Measurements from ENCODE around the gene HNF1B. TPM values are rescaled to one million over a fixed set of nuclear protein-coding genes. Genes with fewer than 3 reads are reported as not detected.

HNF1B gene
- total and polyA plus RNA-seq, 12 donors, result not detected

DNA sequence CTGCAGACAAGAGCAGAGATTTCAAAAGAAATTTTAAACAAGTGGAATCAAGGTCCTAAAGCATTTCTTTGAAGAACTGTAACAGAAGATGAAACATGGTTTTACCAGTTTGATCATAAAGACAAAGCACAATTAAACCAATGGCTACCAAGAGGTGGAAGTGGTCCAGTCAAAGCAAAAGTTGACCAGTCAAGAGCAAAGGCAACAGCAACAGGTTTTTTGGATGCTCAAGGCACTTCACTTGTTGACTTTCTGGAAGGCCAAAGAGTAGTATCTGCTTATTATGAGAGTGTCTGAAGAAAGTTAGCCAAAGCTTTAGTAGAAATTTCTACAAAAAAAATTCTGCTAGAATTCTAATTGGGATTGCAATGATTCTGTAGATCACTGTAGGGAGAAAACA is 106.9 kb downstream of the HNF1B start:
- Histone ChIP-seq H3K27ac (no peak overlapping the region), H3K9me3 (no peaks in the 10 kb centered on the region), H3K36me3 (peaks cover 0 to 87% (median 21%) of the 10 kb centered on the region in 9 donors), H3K4me3 (no peak overlapping the region), H3K4me1 (peaks cover 3 to 44% (median 31%) of the 10 kb centered on the region in 9 donors), H3K27me3 (no peaks in the 10 kb centered on the region)
- TF ChIP-seq, protein P1, sequence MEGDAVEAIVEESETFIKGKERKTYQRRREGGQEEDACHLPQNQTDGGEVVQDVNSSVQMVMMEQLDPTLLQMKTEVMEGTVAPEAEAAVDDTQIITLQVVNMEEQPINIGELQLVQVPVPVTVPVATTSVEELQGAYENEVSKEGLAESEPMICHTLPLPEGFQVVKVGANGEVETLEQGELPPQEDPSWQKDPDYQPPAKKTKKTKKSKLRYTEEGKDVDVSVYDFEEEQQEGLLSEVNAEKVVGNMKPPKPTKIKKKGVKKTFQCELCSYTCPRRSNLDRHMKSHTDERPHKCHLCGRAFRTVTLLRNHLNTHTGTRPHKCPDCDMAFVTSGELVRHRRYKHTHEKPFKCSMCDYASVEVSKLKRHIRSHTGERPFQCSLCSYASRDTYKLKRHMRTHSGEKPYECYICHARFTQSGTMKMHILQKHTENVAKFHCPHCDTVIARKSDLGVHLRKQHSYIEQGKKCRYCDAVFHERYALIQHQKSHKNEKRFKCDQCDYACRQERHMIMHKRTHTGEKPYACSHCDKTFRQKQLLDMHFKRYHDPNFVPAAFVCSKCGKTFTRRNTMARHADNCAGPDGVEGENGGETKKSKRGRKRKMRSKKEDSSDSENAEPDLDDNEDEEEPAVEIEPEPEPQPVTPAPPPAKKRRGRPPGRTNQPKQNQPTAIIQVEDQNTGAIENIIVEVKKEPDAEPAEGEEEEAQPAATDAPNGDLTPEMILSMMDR (IDR thresholded peaks at IDR 0.05), result no peak
- no peak for DNase-seq
- ATAC-seq, result no peak
- intact Hi-C loops (cut with DNase I), result loop anchor here in 1 of 10 donors (10.0 kb wide), 1 partner anchor 83 kb away; no protein-coding TSS in a partner anchor

Other genes with a start within 250 kb of the HNF1B start
- 10 to 100 TPM; 32.7 to 57.6 (median 48.2) TPM for gene SYNRG, start 135.6 kb downstream of the HNF1B start, total RNA-seq
- gene SYNRG, start 135.6 kb downstream of the HNF1B start, polyA plus RNA-seq, result 1 to 10 TPM; 2.9 to 5.6 TPM
- gene DDX52, start 101.6 kb downstream of the HNF1B start, total RNA-seq, result 10 to 100 TPM; 12.7 to 18.0 (median 14.7) TPM
- 1 to 10 TPM; 7.8 to 8.0 TPM for gene DDX52, start 101.6 kb downstream of the HNF1B start, polyA plus RNA-seq
- not detected for gene TBC1D3K, start 179.4 kb upstream of the HNF1B start, total RNA-seq
- gene TBC1D3K, start 179.4 kb upstream of the HNF1B start, polyA plus RNA-seq, result not detected
- gene TBC1D3L, start 244.0 kb upstream of the HNF1B start, total RNA-seq, result 1 to 10 TPM in 9 of 10 donors, under 1 TPM in 1; 0.21 to 7.3 (median 3.4) TPM
- 10 to 100 TPM in 1 of 2 donors, 1 to 10 TPM in 1; 2.8 to 17.9 TPM for gene TBC1D3L, start 244.0 kb upstream of the HNF1B start, polyA plus RNA-seq